HG03558 (cell line): ENCODE results near the gene ABI3BP.
A peak's percentile ranks its signal among the peaks of the same experiment; 100 is the strongest.

ENCODE experiments used
- ATAC-seq: cut with Tn5 transposase; IDR thresholded peaks from one replicate; pipeline ENCODE4 v1.9.1; 2021; ENCODE audit warnings: moderate number of reproducible peaks; ENCODE audit not compliant: unreplicated experiment; ENCODE audit errors: extremely low read depth

ABI3BP gene

DNA sequence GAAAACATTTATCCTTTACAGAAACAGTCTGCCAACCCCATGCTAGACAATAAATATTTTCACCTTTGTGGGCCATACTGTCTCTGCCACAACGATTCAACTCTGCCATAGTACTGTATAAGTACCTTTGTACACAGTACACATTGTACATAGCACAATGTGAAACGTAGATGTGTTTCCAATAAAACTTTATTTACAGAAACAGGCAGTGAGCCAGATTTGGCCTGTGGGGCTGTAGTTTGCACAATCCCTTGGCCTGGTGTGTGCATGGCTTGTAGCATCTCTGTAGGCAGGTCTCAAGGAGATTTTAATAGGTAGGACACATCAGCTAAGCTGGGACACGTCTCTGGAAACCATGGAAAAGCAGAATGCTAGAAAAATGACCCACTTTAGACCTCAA lies 209.6 kb downstream of the ABI3BP start:
- ATAC-seq, result no peak

DNA sequence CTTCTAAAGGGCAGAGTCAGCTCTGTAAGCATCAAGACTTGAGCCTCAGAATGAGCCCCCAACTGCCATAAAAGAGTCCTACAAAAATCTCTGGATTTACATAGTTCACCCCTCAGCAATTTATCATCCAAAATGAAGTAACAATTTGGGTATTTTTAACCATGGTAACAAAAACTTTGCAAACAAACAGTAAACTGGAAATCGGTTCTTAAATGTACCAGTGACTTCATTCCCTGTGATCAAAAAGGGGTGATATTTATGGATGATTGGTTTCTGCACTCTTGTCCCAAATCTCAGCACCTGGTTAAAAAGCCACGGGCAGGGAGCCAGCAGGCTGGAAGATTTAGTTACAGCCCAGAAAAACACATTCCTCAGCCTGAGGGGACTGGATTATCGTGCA lies 210.3 kb downstream of the ABI3BP start:
- no peak for ATAC-seq

GRCh38 chr3:100782348-100782747 lies 210.9 kb downstream of the ABI3BP start:
- no peak for ATAC-seq

GRCh38 chr3:100781301-100781700 lies 211.9 kb downstream of the ABI3BP start:
- no peak for ATAC-seq

DNA sequence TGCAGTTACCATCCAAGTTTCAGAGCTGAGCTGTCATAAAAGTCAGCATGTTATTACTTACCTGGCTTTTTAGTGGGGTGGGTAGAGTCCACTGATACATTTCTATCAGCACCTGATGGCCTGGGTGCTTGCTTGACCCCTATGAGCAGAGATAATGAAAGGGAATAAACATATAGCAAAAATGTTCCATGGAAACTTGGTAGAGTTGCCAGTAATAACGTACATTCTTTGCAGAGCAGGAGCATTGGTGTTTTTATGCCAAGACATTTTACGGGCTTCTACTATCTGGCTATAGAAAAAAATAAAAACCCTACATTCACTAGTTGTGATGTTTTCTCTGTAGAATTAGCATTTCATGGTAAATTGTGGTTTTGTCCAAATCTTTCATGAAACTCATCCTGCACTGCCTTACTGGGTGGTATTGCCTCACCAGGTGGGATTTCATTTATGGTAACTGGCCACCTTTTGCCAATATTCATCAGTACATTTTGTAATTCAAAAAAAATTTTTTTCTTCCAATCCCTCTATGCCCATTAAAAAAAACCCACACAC lies 213.1 kb downstream of the ABI3BP start:
- ATAC-seq, result no peak

- no peak for ATAC-seq
Observed at GRCh38 chr3:100779480-100779879, 213.7 kb downstream of the ABI3BP start.

- no peak for ATAC-seq
Observed at GRCh38 chr3:100777271-100777670, 215.9 kb downstream of the ABI3BP start.

GRCh38 chr3:100776746-100777145 lies 216.5 kb downstream of the ABI3BP start:
- no peak for ATAC-seq

GRCh38 chr3:100776097-100776729 lies 217.0 kb downstream of the ABI3BP start:
- no peak for ATAC-seq

DNA sequence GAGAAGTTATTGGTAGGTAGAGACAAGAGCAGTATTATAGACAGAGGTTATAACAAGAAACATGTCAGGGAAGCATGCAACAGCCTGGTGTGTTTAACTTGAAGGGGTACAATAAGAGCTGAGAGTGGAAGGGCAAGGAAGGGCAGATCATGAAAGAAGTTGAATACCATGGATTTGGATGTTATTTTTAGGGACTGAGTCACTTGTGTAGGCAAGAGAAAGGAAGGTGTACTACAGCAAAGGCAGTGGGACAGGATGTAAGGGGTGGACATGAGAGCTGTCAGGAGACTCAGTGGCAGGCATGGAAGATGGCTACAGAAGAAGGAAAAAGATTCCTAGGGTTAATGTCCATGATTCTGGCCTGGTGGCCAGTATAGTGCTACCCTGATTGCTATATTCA lies 217.6 kb downstream of the ABI3BP start:
- ATAC-seq, result no peak

GRCh38 chr3:100775226-100775625 lies 218.0 kb downstream of the ABI3BP start:
- ATAC-seq, result no peak

- ATAC-seq, result no peak
Observed at GRCh38 chr3:100769693-100770092, 223.5 kb downstream of the ABI3BP start.

- ATAC-seq, result no peak
Observed at GRCh38 chr3:100766069-100766468, 227.2 kb downstream of the ABI3BP start.

DNA sequence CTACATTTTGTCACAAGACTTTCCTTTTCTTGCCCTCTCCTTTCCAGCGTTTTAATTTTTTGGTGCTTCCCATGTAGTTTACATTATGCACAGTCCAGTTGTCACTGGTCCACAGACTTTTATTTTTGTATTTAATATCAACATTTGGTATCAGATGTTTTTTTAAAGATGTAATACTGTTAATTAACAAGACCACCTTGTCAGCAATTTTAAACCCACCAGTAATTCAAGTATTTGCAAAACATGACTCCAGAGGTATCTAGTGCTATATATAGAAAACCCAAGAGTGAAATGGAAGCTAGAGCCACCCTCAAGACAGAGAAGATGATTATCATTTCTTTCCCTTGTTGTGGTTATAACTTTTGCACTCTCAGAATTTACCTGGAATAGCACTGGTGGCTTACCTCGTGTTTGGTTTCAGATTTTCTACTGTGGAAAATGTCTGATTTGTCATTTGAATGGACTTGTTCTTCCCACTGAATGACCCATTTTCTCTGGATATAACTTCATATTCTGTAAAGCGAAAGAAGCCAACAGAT lies 227.7 kb downstream of the ABI3BP start:
- no peak for ATAC-seq

DNA sequence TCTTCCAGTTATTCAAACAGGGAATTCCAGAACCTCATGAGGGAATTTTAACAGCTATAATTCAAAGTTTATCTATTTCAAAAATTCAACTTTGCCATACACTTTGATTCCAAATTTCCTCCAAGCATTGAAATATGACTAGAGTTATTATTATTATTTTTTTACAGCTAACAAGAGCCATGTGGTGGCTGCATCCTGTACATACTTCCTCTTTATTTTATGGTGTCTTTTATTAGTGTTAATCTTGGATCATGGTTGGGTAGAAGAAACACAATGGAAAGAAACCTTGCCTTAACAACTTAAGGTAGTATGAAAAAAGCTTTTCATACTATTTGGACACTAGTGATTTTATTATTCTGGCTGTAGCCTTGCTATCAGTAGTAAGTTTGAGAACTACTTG lies 231.3 kb downstream of the ABI3BP start:
- no peak for ATAC-seq

- ATAC-seq, result peak; percentile 49
Observed at GRCh38 chr3:100761211-100761942, 231.8 kb downstream of the ABI3BP start.

DNA sequence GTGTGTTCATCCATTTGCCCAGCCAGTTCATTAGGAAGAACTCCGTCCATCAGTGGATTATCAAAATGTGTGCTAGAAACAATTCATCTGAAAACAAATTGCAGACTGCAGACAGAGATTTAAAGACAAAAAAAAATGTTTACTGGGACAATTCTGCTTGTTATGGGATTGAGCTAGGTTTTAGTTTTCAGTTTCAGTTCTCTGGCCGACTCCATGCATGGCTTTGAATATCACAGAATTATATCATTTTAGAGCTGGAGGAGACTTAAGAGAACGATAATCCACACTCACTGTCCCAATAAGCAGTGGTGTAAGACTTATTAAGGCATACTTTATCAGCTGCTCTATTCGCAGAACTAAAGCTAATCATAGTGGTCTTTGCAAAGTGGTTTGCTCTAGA lies 232.8 kb downstream of the ABI3BP start:
- ATAC-seq, result no peak

- ATAC-seq, result no peak
Observed at GRCh38 chr3:100759950-100760349, 233.3 kb downstream of the ABI3BP start.

DNA sequence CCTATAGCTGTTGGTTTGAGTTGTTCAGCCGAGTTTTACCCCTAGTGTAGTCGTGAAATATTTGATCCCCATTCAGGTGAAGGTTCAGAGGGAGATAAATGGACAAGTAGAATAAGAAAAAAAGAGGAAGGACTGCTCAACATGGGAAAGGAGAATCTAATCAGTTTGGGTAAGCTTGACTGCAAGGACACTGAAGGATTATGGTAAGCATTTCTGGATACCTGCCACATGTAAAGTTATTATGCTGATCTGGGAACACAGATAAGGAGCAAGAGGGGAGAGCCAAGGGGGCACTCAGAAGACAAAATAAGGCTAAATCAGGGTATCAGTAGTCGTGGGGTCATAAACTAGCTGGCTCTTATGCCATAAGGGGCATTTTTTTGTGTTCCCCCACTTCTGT lies 234.1 kb downstream of the ABI3BP start:
- ATAC-seq, result no peak

- no peak for ATAC-seq
Observed at GRCh38 chr3:100756441-100756840, 236.8 kb downstream of the ABI3BP start.

DNA sequence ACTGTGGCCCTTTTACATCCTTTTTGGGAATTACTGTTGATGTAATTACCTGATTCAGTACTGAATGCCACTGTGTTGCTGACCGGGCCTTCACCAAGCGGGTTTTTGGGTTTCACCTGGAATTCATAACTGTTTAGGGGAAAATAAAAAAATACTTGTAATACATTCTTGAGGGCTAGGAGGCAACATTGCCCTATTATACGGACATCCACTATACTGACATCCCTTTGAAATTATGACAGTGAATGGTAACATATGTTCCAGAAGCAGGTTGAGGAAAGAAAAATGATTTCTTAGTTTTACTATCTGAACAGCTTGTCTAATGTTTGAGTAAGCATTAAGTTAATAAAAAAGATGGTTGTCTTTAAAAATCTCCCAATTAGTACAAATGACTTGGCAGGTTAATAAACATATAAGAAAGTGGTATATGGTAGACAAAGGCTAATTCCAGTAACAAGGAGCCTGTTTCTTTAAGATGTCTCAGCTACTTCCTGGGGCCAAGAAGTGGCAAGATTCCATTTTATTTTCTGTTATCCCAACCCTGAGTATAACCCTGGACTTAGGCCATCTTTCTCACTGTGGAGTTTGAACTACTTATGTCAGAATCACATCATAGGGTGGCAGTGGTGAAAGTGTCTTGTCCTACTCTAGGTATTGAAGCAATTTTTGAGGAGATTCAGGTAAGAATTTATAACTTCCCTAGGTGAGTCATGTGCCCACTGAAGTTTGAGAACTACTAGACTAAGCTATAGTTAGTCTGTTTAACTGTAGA lies 238.5 kb downstream of the ABI3BP start:
- ATAC-seq, result no peak
